Stimulated activated CD8-positive, alpha-beta memory T cell treated with anti-CD3 and anti-CD28 coated beads, Interleukin-7, amount 100 ng/mL, for 48 hours (primary cell): Measurements from ENCODE around the gene GZF1.

Experiments
- DNase-seq, 2 donors: peaks; one replicate each; pipeline ENCODE4 v3.0.0-alpha.2; 2020; ENCODE audit warnings: low read depth in 1 of 2; ENCODE audit errors: extremely low read depth in 1 of 2

Gene GZF1

DNA sequence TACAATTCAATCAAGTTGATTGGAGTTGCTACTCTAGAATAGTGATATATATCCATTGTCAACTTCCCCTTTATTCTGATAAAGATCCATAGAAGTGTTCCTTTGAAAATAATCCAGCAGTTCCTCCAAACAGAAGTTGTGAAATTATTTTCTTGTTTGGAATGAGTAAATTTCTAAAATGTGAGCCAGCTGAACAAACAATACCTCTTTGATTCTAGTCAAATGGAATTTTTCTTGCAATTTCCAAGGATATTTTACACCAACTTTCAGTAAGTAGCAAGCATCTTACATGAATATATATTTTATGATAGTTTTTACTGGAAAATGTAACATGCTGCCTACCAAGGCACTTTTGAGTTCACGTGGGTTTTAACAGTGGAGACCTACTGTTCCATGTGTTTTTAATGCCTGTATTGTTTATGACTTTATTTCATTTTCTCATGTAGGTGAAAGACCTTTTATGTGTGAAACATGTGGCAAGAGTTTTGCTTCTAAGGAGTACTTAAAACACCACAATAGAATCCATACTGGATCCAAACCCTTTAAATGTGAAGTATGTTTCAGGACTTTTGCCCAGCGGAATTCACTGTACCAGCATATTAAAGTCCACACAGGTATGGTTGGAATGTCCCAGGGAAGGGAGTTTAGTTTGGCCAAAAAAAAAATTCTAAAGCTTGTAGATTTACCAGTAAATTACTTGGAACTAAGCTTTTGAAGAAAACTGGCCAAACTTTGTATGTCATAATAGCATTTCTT is 6.5 kb downstream of the GZF1 start:
- no peak for DNase-seq

- DNase-seq: no peak
Observed at GRCh38 chr20:23369072-23369823, 7.3 kb downstream of the GZF1 start.

- no peak for DNase-seq
Observed at GRCh38 chr20:23370274-23370673, 8.3 kb downstream of the GZF1 start.

- no peak for DNase-seq
Observed at GRCh38 chr20:23370873-23371272, 8.9 kb downstream of the GZF1 start.

GRCh38 chr20:23371496-23371895 is 9.5 kb downstream of the GZF1 start:
- DNase-seq: no peak

DNA sequence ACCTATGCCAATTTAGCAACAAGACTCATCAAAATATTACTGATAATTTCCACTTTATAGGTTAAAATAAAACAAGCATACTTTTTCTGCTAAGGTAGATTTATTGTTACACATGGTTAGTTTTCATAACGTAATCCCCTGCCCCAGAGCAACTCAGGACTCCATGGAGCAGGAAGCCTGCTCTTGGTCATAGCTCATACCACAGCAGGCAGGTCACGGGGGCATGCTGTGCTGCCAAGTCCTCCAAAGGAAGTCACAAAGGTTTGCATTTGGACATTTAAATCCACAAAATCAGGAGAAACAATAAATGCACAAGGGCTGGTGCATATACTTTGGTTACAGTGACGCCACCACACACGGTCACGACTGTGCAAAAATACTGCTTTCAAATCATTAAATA is 12.5 kb downstream of the GZF1 start:
- DNase-seq: no peak

DNA sequence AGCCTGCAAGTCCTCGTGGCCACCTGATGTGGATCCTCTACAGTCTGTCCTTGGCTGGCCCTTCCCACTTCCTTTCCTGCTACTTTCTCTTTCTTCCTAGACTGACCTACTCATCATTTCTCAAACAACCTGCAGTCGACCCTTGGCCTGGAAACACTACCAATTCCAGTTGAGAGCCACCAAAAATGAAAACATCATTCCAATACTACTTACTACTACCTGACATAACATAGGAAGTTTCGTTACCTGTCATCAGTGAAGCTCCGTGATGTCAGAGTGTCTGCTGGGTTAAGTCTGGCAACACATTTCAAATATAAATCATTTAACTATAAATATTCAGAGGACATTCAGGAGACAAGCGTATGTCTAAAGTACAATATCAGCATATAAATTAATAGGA is 13.8 kb downstream of the GZF1 start:
- no peak for DNase-seq

- DNase-seq: no peak
Observed at GRCh38 chr20:23379772-23380171, 17.8 kb downstream of the GZF1 start.

DNA sequence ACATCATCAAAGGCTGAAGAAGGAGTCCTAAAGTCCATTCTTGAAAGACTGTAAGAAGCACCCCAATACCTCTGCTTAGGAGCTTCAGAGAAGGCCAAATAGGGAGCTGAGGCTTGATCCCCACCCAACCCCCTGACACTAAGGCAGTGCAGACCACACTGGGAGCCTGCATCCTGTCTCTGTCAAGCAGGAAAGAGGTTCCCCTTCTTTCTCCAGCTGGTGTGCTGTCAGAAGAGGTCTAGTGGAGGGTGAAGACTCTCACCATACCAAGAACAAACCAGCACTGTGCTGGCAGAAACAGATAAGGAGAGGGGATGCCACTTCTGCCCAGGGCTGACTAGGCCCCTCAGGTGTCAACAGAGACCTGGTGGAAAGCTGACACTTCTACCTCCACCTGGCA is 19.9 kb downstream of the GZF1 start:
- DNase-seq: no peak

GRCh38 chr20:23386304-23387117 is 24.5 kb downstream of the GZF1 start:
- no peak for DNase-seq

GRCh38 chr20:23387118-23387443 is 25.1 kb downstream of the GZF1 start:
- no peak for DNase-seq

- no peak for DNase-seq
Observed at GRCh38 chr20:23390091-23390774, 28.3 kb downstream of the GZF1 start.

- no peak for DNase-seq
Observed at GRCh38 chr20:23391707-23392310, 29.8 kb downstream of the GZF1 start.

DNA sequence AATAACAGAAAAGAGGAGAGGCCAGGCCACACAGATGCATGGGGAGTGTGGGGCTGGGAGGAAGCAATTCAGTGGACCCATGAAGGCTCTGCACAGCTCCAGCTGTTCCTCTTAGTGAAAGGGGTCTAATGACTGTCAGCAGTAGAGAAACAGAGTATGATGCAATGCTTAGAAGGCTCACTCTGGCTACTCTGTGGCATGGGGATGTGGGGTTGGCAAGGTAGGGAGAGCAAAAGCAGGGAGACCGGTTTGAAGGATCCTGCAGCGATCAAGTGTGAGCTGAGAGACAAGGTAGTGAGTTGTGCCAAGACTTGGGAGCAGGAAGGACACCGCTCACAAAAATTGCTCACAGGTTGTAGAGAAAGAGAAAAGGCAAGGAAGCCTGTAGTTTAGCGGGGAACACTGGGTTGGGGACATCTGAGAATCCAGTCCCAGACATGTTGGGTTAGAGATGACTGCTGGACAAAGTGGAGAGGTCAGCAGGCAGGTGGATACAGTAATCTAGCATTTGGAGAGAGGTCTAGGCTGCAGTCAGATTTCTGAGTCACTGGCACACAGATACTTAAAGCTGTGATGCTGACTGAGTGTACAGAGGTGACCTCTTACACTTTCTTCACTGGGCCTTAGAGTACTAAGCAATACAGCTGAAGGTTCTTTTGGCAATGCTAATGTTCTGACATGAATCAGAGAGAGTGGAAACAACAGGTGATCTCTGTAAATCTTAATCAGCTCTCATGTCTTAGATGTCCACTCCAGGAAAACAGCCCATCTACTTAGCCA is 32.2 kb downstream of the GZF1 start:
- DNase-seq: no peak

GRCh38 chr20:23396950-23397627 is 35.1 kb downstream of the GZF1 start:
- no peak for DNase-seq

GRCh38 chr20:23397961-23398360 is 36.0 kb downstream of the GZF1 start:
- DNase-seq: no peak

GRCh38 chr20:23399568-23400241 is 37.7 kb downstream of the GZF1 start:
- DNase-seq: no peak

DNA sequence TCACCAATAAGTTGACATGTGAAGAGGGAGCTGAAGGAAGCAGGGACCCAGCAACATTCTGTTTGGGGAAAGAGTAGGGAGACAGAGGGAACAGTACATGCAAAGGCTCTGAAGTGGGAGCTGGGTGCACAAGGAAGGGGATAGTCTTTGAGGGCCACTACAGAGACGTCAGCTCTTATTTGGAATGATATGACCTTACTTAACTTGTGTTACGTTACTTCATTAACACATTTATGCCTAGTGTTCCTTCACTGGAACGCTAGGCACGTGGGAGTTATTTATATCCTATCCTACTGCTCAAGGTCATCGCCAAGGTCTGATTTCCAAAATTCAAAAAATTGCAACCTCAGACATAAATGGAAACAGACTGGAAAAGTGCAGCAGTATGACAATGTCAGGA is 39.1 kb downstream of the GZF1 start:
- DNase-seq: no peak

DNA sequence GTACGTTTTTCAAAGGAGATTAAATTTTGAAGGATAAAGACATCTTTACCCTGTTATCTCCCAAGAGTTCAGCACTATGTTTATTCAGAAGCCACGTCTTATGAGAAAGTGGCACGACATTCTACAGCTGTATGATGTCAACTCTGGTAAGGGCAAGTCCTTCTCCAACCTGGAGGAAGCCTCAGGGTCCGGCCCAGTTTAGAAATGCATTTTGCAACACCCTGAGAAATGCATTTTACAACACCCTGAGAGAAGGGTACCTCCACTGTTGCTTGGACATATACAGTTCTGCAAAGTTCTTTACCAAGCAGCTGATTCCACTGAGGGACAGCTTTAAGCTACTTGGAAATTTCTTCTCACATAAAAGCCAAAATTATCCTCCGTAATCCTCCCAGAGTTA is 41.8 kb downstream of the GZF1 start:
- no peak for DNase-seq
